Measurements from ENCODE around the gene KCNJ13.

KCNJ13 gene

DNA sequence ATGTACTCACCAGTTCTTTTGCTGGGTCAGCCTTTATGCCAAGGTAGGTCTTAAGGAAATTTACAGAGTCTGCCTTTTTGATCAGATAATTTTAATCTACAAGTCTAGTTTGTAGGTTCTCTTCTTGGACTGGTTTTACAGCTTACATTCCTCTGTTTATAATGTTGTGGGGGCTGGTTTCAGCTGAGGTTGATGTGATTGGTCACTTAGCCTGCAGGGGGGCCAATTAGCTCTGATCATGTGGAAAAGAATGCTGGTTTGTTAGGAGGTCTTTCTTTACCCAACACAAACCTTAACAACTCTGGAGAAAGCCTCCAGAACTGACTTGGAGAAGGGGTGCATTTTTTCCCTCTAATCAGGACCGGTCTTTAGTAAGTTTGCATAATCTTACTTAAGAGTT, at the start of gene KCNJ13:
Gene KCNJ13, minus strand, starts transcription at position 131 of the 400 bp plus-strand sequence. CDS start 5,203 bp downstream, outside the sequence.
- no peak for DNase-seq (ENCODE audit: low read depth)

DNA sequence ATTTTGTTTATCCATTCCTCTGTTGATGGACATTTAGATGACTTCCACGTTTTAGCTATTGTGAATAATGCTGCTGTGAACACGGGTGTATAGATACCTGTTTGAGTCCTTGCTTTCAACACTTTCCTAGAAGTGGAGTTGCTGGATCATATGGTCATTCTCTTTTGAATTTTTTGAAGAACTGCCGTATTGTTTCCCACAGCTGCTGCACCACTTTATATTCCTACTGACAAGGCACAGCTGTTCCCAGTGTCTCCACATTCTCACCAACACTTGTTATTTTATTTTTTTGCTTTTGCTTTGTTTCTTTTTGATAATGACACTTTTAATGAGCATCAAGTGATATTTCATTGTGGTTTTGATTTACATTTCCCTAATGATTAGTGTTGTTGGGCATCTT, 41.4 kb upstream of the KCNJ13 start:
- no peak for DNase-seq (ENCODE audit: low read depth)

DNA sequence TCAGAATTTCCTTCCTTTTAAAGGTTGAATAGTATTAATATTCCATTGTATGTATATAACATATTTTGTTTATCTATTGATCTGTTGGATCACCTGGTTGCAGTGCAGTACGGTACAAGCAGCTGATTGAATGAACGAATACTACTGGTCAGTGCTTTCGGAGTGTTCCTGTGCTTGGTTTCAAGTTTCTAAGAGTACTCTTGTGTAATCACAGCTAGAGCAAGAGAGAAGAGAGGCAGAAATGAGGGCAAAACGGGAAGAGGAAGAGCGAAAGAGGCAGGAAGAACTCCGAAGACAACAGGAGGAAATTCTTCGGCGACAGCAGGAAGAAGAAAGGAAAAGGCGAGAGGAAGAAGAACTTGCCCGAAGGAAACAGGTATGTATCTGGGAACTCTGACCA, 40.3 kb upstream of the KCNJ13 start:
- DNase-seq (ENCODE audit: low read depth), result no peak

DNA sequence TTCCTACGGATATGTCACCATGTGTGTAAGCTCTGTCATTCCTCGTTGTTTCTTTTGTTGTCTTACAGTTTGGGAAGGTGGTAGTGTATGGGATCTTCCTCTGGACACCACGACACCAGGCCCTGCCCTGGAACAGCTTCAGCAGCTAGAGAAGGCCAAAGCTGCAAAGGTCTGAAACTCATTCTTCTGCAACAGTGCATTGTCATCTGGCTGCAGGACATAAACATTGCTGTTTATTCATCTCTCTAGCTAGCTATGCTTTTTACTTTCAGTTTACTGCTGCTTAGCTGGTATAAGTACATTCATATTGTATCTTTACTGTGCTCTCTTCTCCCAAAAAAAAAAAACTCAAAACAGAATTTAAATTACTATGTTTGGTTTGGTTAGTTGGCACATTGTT, 39.2 kb upstream of the KCNJ13 start:
- no peak for DNase-seq (ENCODE audit: low read depth)

DNA sequence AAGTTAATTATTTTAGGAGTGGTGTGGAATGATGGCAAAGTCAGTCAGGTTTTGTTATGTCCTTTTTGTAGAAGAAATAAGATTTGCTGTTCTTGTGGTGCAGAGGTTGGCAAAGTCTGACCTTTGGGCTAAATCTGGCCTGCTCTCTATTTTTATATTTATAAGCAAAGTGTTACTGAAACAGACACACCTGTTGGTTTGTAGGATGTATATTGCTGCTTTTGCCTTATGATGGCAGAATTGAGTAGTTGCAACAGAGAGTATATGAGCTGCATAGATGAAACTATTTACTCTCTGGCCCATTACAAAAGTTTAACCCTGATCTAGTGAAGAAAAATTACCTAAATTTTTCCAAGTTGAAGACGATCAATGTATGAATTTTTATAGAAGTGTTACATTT, 34.1 kb upstream of the KCNJ13 start:
- DNase-seq (ENCODE audit: low read depth), result no peak

DNA sequence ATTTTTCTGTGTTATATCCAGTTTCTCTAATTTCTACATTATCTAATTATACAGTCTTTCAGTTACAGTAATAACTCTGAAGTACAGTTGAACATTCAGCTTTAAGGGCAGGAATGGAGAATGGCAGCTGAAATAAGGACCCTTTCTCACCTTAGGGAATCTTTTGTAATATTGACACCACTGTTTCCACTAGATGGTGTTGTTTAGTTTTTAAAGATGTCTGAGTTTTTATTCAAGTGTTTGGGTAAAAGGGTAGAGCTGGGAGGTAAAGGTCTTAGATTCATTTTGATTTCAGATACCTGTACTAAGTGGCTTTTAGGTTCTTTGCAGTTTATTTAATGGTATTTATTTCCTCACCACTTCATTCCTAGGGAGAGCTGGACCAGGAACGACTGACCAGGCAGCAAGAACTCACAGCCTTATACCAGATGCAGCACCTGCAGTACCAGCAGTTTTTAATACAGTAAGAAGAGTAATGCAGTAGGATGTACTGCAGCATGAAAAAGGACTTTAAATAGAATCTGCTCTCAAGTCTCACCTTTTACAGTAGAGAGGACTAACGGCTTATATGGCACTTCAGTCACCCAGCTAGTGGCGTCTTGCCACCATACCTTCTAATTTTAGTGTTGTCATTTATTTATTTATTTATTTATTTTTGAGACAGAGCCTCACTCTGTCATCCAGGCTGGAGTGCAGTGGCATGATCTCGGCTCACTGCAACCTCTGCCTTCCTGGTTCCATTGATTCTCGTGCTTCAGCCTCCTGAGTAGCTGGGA, 33.2 kb upstream of the KCNJ13 start:
- DNase-seq (ENCODE audit: low read depth), result no peak

DNA sequence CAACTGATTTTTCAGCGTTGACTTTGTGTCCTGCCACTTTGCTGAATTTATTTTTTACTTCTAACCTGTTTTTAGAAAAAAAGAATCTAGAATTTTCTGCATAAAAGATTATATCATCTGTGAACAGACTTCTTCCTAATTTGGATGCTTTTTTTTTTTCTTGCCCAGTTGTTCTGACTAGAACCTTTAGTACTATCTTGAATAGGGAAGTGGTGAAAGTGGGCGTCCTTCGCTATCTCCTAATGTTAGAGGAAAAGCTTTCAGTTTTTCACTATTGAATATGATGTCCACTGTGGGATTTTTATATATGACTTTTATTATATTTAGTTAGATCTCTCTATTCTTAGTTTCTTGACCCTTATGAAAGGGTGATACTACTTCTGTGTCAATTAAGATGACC, 25.7 kb upstream of the KCNJ13 start:
- no peak for DNase-seq (ENCODE audit: low read depth)

DNA sequence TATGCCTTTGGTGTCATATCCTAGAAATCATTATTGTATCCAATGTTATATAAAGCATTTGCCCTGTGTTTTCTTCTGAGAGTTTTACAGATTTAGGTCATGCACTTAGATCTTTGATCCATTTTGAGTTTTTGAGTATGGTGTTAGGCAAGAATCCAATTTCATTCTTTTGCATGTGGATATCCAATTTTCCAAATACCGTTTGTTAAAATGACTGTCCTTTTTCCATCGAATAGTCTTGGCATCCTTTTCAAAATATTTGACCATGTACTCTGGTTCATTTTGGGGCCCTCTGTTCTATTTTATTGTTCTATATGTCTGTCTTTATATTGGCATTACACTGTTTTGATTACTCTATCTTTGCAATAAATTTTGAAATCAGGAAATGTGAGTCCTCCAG, 23.8 kb upstream of the KCNJ13 start:
- no peak for DNase-seq (ENCODE audit: low read depth)

DNA sequence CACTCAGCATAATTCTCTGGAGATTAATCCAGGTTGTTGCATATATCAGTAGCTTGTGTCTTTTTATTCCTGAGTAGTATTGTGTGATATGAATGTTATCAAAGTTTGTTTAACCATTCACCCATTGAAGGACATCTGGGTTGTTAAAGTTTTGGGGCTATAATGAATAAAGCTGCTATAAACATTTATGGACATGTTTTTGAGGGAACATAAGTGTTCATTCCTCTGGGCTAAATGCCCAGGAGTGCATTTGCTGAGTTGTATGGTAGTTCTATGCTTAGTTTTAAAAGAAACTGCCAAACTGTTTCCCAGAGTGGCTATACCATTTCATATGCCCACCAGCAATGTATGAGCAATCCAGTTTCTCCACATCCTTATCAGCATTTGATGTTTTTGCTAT, 21.8 kb upstream of the KCNJ13 start:
- DNase-seq (ENCODE audit: low read depth), result no peak

DNA sequence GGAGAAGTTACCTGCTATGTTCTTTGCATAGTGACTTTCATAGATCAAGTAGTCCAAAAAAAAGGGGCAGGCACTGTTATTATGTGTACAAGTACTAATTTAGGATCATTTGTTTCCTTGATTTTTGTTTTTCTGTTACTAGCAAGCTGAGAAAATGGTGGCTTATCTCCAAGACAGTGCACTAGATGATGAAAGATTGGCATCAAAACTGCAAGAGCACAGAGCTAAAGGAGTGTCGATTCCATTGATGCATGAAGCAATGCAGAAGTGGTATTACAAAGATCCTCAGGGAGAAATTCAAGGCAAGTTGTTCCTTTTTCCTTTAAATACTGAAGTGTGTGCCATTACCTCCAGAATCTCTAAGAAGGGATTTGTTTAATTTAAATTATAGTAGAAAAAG, 19.6 kb upstream of the KCNJ13 start:
- no peak for DNase-seq (ENCODE audit: low read depth)

DNA sequence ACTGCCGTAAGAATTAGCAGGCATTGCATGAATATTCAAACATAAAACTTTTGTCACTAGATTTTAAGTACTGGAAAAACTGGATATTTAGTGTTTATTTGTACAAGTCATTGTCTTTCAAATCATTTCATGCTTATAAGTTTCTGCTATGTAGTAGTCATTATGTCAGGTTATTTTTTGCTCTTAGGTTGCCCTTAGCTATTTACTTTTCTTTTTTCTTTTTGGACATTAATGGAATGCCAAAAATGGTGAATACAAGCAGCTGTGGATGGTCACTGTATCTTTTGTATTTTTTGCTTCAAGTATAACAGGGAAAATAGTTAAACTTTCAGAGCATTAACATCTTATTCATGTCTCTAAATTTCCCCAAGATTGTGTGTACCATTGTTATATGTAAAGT, 18.6 kb upstream of the KCNJ13 start:
- no peak for DNase-seq (ENCODE audit: low read depth)

DNA sequence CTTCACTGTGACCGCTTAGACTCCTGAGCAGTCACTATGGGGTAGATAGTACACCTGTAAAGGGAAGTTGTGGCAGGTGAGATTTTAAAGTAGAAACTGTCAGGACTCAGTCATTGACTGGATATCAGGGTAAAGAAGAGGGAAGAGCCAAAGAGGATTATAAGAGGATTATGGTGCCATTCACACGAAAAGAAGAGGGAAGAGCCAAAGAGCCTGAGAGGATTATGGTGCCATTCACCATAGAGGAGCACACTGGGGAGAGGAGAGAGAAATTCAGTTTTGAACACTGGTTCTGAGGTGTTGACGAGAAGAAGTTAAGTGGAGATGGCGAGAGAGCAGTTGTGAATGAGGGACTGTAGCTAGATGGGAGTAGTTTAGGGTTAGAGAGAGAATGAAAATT, 16.9 kb upstream of the KCNJ13 start:
- no peak for DNase-seq (ENCODE audit: low read depth)

DNA sequence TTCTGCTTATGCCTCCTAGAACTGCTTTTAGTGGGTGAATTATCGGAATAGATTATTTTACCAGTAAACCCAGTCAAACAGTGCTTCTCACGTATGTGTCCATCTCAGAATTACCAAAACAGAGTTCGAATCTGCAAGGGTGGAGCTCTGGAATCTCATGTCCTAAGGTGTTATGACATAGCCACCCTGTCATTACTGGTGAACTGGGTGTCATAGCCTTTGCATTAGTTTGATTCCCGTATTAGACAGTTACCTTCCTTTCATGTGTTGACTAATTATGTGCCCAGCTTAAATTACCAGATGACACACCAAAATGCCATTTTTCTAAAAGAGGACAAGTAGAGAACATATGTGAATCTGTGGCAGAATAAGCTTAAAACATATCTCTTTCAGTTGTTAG, 15.2 kb upstream of the KCNJ13 start:
- DNase-seq (ENCODE audit: low read depth), result no peak

DNA sequence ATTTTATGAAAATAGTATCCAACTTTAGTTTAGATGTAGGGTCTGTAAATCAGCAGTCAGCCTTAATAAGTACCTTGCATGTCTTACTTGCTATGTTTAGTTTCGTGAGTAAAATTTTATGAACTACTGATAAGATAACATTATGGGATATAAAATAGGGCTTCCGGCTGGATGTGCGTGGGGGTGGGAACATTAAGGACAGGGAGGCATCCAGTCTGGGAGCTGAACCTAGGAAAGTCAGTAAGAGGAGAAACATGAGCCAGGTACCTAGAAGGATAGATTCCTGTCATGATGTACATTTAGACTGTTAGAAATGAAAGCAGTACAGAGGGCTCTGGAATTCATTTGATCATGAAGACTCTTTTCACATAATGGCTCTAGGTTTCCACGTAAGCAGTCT, 12.7 kb upstream of the KCNJ13 start:
- no peak for DNase-seq (ENCODE audit: low read depth)

DNA sequence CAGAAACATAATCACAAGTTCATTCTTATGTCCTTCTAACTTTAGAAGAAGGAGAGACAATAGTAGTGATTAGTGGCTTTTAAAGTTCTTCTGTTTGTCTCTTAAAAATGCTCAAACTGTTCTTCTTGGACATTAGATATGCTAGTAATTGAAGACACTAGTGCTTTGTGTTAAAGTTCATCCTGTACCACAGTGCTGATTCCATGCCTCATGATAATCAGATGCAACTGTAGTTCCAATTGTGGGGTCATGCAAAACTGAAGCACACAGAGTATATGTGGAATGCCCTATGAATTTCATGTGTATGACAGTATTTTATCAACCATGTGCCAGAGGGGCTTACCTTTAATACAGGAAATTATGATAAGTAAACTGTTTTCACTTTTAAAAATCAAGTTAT, 11.4 kb upstream of the KCNJ13 start:
- no peak for DNase-seq (ENCODE audit: low read depth)

DNA sequence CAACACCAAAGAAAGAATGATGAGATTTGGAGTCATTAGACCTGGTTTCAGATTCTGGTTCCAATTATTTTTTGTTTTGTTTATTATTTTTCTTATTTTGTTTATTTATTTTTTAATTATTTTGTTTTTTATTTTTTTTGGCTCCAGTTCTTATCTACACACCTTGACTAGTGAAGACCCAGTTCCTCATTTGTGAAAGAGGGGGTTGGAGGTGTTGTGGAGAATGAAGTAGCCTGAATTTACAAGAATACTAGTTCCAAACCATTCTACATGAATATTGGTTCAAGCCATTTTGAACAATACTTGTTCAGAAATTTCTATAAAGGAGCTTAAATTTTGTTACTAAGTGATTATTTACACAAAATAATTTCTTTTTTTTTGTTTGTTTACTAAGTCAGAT, 6.9 kb upstream of the KCNJ13 start:
- no peak for DNase-seq (ENCODE audit: low read depth)

DNA sequence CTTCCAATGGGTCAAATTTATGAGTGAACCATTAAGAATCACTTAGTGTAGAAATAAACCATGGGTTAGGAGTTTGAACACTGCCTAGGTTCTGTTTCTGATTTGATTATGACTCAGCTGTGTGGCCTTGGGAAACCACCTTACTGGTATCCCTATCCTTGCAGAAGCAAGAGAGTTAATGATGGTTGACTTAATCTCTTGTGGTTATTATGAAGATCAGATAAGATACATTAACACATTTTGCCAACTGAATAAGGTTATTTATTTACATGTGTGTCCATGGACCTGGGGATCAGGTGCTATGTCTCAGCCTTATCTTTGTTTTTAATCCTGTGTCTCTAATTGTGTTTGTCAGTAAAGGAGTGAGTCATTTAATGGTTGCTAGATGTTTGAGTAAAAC, 5.4 kb upstream of the KCNJ13 start:
- DNase-seq (ENCODE audit: low read depth), result no peak

DNA sequence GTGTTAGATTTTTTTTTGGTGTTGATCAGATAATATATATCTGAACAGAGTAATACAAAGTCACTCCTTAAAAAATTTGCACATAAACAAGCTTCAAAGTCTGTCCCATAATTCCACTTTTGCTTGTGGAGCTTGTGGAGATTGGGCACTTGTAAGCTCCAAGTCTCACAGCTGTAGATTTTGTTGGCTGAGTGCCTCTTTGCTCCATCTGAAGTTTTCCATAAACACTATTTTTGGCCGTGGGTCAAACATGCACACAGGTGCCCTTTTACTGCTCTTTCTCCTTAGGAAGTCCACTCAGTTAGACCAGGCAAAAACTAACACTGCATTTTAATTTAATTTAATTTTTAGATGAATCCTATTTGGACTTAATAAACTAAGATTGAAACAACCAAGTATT, 3.6 kb upstream of the KCNJ13 start:
- no peak for DNase-seq (ENCODE audit: low read depth)

DNA sequence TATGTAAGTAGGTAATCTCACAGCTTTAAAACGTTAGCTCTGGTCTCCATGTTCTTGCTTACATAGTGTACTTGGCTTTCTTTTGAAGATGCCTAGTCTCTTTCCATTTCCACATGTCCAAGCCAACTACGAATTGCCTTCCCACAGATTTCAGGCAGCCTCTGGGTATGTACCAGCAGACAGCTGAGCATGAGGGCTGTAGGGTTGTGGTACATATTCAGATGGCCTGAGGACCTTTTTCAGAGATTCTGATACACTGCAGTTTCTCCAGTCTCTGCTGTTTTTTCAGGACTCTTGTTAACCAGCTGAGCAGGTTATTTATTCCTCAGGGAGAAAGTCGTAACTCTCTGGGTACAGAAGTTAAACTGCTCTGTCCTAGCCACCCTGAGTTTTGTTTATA, 3.1 kb upstream of the KCNJ13 start:
- DNase-seq (ENCODE audit: low read depth), result no peak

DNA sequence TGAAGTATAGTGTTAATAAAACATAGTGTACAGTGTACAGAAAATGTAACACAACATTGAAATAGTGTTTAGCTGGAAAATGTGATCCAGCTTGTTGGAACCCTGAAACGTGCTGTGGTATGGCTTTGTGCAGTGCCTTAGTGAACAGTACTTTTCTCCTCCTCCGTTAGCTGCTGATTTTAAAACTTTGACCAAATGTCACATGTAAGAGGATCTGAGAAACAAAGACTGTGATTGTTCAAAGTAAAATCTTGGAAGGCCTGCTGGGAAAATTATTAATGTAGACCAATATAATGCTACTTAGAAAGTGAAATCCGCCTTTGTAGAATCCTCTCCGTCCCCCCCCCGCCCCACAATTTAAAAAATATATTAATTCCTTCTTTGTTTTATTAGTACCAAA, 911 bp upstream of the KCNJ13 start:
- DNase-seq (ENCODE audit: low read depth), result no peak

DNA sequence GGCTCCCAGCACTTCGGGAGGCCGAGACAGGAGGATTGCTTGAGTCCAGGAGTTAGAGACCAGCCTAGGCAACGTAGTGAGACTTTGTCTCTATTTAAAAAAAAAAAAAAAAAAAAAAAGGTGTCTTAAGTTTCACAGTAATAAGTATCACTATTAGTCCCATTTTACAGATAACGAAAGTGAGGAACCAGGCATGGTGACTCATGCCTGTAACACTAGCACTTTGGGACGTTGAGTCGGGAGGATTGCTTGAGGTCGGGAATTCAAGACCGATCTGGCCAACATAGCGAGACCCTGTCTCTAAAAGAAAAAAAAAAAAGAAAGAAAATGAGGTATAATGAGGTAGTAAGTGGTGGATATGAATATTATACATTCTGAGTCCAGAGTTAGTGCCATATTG, 2.5 kb downstream of the KCNJ13 start:
- no peak for DNase-seq (ENCODE audit: low read depth)

DNA sequence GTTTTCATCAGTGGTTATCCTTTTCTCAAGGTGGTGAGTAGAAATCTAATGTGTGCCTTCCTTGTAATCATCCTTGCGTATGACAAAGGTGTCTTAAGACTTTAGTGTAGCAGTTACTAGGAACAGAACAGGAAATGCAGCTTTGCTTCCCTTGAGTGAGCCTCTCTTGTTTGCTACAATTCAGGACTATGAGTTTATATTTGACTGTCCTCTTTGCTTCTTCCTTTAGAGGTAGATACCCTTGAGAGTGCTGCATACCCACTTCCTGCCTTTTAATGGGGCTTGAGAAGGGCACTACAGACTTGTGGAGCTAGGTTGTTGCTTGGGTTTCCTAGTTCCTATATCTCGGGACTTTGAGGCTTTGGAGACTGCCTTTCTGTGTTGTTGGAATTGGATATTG, 3.8 kb downstream of the KCNJ13 start:
- no peak for DNase-seq (ENCODE audit: low read depth)

DNA sequence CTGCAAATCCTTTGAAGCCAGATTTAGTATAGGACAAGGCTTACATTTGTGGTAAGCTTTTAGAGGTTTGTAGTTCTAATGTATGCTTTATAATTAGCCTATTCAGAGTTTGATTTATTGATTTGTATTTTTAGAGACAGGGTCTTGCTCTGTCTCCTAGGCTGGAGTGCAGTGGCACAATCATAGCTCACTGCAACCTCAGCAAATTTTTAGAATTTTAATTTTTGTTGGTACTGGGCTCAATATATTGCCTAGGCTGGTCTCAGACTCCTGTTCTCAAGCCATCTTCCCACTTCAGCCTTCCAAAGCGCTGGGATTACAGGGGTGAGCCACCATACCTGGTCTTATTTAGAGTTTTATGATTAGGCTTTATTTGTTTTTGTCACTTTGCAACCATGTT, 4.5 kb downstream of the KCNJ13 start:
- DNase-seq (ENCODE audit: low read depth), result no peak

DNA sequence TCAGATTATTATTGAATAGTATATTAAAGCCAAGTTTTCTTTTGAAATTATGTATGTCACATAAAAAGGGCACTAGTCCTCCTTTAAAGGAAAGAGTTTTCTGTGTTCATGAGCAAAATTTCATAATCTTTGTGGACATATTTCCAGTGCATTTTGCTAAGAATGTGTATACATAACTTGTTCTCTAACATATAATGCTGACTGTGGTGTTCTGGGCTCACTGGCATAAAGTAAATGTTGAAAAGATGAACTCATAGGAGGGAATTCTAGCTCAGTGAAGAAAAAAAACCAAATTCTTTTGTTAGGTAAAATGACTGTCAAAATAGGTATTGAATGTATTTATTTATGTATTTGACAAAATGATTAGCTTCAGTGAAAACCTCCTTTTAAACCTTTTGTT, 6.2 kb downstream of the KCNJ13 start:
- no peak for DNase-seq (ENCODE audit: low read depth)

DNA sequence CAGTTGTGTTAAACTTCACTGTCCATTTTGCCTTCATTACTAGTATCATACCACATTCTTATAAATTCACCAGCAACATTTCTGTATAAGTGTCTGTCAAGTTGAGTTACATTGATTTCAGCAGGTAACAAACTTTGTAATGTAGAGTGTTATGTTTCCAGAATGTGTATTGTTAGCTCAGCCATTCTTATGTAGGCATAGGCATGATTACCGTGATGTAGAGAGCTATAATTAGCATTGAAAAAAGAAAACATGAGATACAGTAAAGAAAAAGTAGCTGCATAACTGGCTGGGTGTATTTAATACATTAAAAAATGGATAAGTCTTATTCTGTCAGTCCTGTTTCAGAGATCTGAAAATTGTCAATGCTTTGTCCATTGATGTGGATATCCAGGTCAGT, 8.5 kb downstream of the KCNJ13 start:
- no peak for DNase-seq (ENCODE audit: low read depth)
